ENCODE results near the gene RASD2. TPM values are rescaled to one million over a fixed set of nuclear protein-coding genes. Genes with fewer than 3 reads are reported as not detected.

RASD2 gene
- total RNA-seq, 1 donor from 2014 or later: 0.16 TPM

DNA sequence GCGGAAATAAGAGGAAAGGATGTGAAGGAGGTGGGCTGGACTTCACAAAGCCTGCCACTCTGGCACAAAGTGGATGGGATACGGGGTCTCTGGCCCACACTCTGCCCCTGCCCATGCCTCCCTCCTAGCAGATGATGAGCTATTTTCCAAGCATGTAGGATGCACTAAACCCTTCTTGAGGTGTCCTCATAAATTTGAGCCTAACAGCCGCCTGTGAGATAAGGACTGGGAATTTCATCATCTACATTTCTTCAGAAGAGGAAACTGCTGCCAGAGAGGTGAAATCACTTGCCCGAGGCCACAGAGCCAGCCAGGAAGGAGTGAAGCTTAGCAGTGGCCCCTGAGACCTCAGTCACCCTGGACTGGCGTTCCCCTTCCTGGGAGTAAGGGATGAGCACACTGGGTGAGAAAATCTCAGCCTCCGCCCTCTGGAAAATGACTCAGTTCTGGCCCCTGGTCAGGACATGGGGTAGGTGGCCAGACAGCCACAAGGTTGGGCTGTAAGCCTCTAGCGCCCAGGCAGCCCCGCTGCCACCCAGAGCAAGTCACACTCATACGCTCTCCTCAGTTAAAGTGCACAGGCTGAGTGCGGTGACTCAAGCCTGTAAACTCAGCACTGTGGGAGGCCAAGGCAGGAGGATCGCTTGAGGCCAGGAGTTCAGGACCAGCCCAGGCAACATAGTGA is 48.6 kb downstream of the RASD2 start:
- Histone ChIP-seq H3K36me3 (ENCODE audit: insufficient read depth, low read length) (no peaks in the 10 kb centered on the region), H3K4me1 (ENCODE audit: insufficient read depth, low read length) (peaks cover 12% of the 10 kb centered on the region), H4K20me1 (ENCODE audit: insufficient read depth, low read length) (no peaks in the 10 kb centered on the region), H3K4me2 (ENCODE audit: low read length) (no peak overlapping the region), H3K79me2 (ENCODE audit: insufficient read depth, low read length) (no peaks in the 10 kb centered on the region), H3K27me3 (ENCODE audit: insufficient read depth, low read length) (peaks cover 3% of the 10 kb centered on the region), H3K4me3 (ENCODE audit: insufficient read depth, low read depth, low read length) (no peak overlapping the region), H3K9ac (ENCODE audit: low read length) (no peak overlapping the region), H3K9me3 (ENCODE audit: insufficient read depth, low read depth, low read length) (peaks cover 3% of the 10 kb centered on the region), H2AFZ (ENCODE audit: low read depth, low read length) (no peak overlapping the region), H3K27ac (ENCODE audit: low read depth, low read length) (no peak overlapping the region)
- Mint-ChIP-seq H3K9me3 (ENCODE audit: unreplicated experiment) (peaks cover 7% of the 10 kb centered on the region), H3K27me3 (ENCODE audit: low read depth, unreplicated experiment) (peaks cover 3% of the 10 kb centered on the region), H3K27ac (ENCODE audit: unreplicated experiment) (peak overlapping the region; percentile 87), H3K36me3 (ENCODE audit: low read depth, unreplicated experiment) (no peaks in the 10 kb centered on the region), H3K4me3 (ENCODE audit: unreplicated experiment) (no peak overlapping the region), H3K4me1 (ENCODE audit: low read depth, unreplicated experiment) (peaks cover 12% of the 10 kb centered on the region)
- TF ChIP-seq EZH2 (IDR thresholded peaks at IDR 0.05; ENCODE audit: insufficient read depth, low read length): no peak
- TF ChIP-seq, protein P1, sequence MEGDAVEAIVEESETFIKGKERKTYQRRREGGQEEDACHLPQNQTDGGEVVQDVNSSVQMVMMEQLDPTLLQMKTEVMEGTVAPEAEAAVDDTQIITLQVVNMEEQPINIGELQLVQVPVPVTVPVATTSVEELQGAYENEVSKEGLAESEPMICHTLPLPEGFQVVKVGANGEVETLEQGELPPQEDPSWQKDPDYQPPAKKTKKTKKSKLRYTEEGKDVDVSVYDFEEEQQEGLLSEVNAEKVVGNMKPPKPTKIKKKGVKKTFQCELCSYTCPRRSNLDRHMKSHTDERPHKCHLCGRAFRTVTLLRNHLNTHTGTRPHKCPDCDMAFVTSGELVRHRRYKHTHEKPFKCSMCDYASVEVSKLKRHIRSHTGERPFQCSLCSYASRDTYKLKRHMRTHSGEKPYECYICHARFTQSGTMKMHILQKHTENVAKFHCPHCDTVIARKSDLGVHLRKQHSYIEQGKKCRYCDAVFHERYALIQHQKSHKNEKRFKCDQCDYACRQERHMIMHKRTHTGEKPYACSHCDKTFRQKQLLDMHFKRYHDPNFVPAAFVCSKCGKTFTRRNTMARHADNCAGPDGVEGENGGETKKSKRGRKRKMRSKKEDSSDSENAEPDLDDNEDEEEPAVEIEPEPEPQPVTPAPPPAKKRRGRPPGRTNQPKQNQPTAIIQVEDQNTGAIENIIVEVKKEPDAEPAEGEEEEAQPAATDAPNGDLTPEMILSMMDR (IDR thresholded peaks at IDR 0.05; ENCODE audit: insufficient read depth, low read depth, low read length): no peak
- DNase-seq (ENCODE audit: low read depth) (peak; percentile 70), FAIRE-seq (peak; percentile 60)

DNA sequence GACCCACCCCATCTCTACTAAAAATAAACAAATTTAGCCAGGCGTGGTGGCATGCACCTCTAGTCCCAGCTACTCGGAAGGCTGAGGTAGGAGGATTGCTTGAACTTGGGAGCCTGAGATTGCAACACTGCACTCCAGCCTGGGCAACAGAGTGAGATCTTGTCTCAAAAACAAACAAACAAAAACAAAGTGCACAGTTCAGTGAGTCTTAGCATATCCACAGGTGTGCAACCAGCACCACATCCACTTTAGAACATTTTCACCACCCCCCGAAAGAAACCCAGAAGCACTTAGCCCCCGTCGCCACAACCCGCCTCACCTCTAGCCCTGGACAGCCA is 49.1 kb downstream of the RASD2 start:
- FAIRE-seq: no peak
- H3K27me3 Mint-ChIP-seq (ENCODE audit: low read depth, unreplicated experiment): peaks cover 3% of the 10 kb centered on the region
- H3K9ac ChIP-seq (ENCODE audit: low read length): no peak overlapping the region

More for the DNA sequence above, 49.1 kb downstream of the RASD2 start:
- DNase-seq (ENCODE audit: low read depth): no peak
- H3K9me3 ChIP-seq (ENCODE audit: insufficient read depth, low read depth, low read length): peaks cover 3% of the 10 kb centered on the region
- H3K9me3 Mint-ChIP-seq (ENCODE audit: unreplicated experiment): peaks cover 7% of the 10 kb centered on the region
- H3K4me1 ChIP-seq (ENCODE audit: insufficient read depth, low read length): peaks cover 12% of the 10 kb centered on the region
- H3K4me1 Mint-ChIP-seq (ENCODE audit: low read depth, unreplicated experiment): peaks cover 12% of the 10 kb centered on the region
- no peak overlapping the region for H2AFZ ChIP-seq (ENCODE audit: low read depth, low read length)
- no peak for TF ChIP-seq EZH2 (IDR thresholded peaks at IDR 0.05; ENCODE audit: insufficient read depth, low read length)
- TF ChIP-seq, protein P1 (IDR thresholded peaks at IDR 0.05; ENCODE audit: insufficient read depth, low read depth, low read length): no peak
- H4K20me1 ChIP-seq (ENCODE audit: insufficient read depth, low read length): no peaks in the 10 kb centered on the region
- no peak overlapping the region for H3K4me3 Mint-ChIP-seq (ENCODE audit: unreplicated experiment)
- no peak overlapping the region for H3K4me2 ChIP-seq (ENCODE audit: low read length)
- no peak overlapping the region for H3K27ac ChIP-seq (ENCODE audit: low read depth, low read length)
- H3K4me3 ChIP-seq (ENCODE audit: insufficient read depth, low read depth, low read length): no peak overlapping the region
- H3K27ac Mint-ChIP-seq (ENCODE audit: unreplicated experiment): peak overlapping the region; percentile 87
- H3K36me3 Mint-ChIP-seq (ENCODE audit: low read depth, unreplicated experiment): no peaks in the 10 kb centered on the region
- H3K36me3 ChIP-seq (ENCODE audit: insufficient read depth, low read length): no peaks in the 10 kb centered on the region
- peaks cover 3% of the 10 kb centered on the region for H3K27me3 ChIP-seq (ENCODE audit: insufficient read depth, low read length)
- H3K79me2 ChIP-seq (ENCODE audit: insufficient read depth, low read length): no peaks in the 10 kb centered on the region

Data from astrocyte (in vitro differentiated cells and primary cell).